Measurements from ENCODE around the gene AKT2.
A peak's percentile ranks its signal among the peaks of the same experiment; 100 is the strongest.
"Not testable (repeated sequence)": the region's sequence is repeated elsewhere in the genome, so short reads cannot be mapped to it uniquely, and the experiment has no call there.

The AKT2 gene

DNA sequence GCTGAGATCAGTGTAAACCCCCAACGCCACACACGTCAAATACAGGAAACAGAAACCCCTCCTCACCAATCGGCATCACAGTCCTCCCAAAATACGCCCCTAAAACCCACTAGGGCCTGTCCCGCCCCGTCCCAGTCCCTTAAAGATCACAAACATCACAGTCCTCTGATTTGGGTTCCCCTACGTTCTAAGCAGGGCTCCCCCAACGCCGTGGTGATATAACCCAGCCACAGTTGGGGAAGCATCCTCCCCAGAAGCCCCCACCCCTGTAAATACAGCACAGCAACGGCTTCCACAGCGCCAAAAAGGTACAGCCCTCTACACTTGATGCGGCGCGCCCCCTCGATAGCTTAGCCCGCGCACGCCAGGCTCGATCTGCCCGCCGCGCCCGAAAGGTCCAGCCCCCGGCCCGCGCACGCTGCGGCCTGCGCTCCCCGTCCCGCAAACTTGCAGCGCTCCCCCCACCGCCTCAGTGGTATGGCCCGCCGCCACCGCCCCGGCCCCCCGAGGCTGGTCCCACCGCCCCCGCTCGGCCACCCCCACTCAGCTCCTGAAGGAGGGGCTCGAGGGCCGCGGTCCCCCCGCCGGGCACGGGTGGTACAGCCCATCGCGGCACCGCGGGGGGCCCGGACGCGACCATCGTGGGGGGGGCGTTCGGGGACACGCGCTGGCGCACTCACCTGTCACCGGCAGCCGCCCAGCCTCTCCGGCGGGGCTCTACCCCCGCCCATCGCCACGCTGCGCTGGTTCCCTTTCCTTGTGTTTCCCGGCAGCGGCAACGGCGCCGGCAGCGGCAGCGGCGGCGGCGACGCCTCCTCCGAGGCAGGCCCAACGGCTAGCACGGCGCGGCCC is at the start of gene AKT2:
Gene AKT2, minus strand, starts transcription at position 845 of the 852 bp plus-strand sequence. CDS start 20,078 bp downstream, outside the sequence.
- DNase-seq, result peak in 1 of 2 donors; percentile 18

DNA sequence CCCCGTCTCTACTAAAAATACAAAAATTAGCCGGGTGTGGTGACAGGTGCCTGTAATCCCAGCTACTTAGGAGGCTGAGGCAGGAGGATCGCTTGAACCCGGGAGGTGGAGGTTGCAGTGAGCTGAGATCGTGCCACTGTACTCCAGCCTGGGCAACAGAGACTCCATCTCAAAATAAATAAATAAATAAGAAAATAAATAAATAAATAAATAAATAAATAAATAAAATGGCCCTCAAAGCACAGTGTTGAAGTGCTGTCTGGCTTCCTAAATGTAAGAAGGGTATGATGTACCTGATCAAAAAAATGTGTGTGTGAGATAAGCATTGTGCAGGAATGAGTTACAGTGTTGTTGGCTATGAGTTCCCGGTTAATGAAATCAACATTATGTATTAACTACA is 47.9 kb upstream of the AKT2 start:
- not testable (repeated sequence) for DNase-seq

DNA sequence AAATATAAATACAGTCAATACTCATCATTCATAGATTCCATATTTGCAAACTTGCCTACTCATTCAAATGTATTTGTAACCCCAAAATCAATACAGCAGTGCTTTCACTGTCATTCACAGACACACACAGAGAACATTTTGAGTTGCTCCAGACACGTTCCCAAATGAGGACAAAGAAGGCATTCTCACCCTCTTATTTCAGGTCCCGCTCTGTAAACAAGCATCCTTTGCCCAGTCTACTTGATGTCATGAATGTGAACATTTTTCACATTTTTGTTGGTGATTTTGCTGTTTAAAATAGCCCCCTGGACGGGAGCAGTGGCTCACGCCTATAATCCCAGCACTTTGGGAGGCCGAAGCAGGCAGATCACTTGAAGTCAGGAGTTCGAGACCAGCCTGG is 47.5 kb upstream of the AKT2 start:
- DNase-seq, result no peak

DNA sequence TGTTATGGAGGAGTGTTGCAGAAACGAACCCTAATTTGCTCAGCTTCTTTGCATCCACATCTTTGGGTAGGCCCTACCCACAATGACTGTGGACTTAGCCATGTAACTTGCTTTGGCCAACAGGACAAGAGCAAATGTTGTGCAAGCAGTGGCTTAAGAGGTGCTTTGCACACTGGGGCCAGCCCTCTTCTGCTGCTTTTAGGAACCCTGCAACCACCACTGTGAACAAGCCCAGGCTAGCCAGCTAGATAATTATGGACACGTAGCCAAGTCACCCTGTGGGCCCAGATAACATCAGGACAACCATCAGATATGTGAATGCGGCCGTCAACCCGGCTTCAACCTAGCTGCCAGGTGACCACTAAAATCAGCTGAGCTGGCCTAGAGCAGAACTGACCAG is 45.9 kb upstream of the AKT2 start:
- no peak for DNase-seq

DNA sequence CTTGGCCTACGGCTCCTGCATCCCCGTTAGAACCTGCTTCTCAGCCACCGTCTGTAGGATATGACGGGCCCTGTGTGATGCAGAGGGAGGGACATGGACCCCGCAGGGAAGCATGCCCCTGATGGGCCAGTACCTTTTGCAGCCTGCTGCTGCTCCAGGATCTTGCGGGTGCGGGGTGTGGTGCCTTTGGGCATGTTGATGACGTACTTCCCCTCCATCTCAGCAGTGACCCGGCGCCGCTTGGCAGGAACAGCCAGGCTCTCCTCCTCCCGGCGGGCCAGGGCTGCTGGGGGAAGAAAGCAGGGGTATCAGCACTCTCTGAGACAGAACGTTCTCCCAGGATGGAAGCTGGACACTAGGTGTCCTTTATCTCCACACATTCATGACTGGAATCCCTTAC is 41.1 kb upstream of the AKT2 start:
- DNase-seq, result no peak

DNA sequence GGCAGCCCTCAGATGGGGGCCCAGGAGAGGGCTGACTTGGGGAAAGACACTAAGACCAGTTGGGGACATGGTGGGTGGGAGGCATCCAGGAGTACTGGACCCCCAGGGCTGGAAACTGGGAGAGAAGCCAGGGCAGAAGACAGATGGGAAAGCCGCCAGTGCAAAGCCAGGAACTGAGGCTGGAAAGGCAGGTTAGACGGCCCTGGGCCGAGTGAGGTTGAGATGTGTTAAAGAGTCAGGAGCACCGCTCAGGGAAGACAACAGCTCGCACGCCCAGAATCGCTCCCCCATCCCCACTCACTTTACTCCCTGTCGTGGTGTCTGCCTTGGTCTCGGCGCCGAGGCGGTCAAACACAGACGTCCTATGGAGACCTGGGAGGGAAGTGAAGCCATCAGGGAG is 38.6 kb upstream of the AKT2 start:
- no peak for DNase-seq

DNA sequence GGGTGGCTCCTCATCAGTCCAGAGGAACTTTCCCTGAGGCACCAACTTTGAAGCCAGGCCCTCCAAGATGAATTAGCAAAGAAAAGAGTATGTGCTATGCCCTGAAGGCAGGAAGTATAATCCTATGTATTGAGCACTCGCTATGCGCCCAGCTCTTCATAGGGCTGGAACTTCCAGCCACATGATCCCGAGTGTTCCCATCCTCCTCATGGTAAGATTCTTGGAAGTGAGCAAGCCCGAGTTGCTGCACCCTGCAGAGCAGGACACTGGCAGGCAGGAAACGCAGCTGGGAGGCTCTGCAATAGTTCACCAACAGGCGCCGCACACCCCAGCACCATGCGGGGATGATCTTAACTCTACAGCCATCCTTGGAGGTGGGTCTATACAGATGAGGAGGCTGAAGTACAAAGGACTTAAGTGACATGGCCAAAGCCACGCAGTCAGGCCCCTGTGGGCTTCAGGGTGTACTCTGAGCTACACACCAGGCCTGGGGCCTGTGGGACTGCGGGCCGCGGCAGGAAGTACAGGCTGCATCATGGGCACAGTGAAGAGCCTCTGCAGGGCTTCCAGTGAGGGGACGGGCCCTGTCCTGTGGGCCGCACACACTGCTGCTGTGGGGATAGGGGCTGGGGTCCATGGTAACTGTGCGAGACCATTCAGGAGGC is 37.9 kb upstream of the AKT2 start:
- no peak for DNase-seq

DNA sequence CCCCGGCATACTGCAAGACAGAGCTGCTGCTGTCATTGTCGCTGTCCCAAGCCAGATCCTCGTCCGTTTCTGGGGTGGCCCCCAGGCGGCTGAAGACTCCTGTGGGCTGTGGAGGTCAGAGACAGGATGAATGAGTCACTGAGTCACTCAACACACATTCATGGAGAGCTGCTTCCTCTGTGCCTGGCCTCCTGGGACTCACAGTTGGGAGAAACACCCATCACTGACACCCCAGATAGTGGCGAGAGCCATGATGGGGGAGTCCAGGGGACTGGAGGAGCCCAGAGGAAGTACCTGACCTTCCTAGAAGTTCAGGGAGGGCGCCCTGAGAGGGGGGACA is 37.1 kb upstream of the AKT2 start:
- no peak for DNase-seq

DNA sequence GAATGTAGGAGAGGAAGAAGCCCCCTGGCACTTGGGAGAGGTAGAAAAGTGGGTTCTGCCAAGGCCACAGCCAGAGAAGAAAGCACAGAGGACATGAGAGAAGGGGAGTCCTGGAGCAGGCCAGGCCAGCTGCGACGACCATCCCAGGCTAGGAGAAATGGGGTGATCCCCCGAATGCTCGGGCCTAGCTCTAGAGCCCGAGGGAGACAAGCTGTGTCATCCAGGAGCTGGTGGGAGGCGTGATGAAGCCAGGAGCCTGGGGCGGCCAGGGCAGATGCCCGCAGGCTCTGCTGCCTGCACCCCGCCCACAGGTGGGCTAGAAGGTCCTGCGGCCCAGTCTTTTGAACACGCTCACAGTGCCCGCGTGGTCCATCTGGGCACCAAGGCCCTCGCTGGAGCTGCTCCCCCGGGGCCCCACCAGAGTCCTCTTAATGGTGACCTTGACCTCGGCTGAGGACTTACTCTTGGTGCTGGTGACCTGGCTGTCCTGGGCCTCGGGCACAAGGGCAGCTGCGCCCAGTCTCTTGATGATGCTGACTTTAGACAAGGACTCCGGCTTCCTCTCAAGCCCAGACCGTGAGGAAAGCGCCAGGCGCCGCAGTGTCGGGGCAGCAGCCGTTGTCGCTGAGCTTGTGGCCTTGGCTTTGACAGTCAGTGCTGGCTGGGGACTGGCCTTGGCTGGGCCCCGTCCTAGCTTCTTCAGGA is 36.6 kb upstream of the AKT2 start:
- DNase-seq, result no peak

DNA sequence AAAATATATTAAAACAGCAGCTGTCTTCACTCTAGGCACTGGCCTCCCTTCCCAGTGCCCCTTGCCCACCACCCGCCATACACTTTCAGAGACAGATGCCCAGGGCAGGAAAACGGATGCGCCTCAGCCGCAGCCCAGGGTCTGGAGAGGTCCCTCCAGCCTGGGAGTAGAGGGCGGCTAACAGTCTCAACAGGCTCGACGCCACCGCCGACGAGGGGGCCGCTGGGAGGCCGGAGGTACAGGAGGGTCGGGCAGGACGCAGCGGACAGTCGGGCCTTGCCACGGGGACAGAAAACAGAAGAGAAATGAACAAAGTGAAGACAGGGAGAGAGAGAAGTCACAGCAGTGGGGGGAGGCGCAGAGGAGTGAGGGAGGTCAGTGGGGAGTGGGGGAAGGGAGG is 35.9 kb upstream of the AKT2 start:
- DNase-seq, result no peak

DNA sequence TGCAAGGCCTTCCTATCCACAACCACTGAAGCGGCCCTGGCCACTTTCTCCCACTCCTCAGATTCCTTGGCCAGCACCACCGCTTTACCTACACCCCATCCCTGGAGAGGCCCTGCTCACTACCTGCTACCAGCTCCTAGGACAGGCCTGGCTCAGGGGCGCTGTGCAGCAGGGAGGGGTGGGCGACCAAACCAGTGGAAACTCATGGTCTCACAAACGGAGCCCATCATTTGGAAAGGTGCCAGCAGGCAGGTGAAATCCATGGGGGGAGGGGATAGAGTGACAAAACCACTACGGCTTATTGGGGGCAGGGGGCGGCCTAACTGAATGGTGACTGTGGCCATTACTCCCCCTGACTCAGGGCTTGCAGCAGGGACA is 35.4 kb upstream of the AKT2 start:
- no peak for DNase-seq

DNA sequence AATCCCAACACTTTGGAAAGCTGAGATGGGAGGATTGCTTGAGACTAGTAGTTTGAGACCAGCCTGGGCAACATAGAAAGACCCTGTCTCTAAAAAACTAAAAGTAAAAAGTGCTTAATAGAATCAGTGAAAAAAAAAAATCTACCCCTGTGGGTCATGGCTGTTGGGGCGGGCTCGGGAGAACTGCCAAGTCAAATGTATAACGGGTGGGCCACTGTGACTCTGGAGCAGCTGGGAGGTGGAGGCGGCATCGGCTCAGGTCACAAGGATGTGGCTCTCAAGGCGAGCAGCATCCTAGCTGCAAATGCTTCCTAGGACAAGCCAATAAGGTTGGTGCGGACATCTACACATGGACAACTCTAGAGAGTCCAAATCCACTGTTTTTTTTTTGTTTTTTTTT is 32.2 kb upstream of the AKT2 start:
- no peak for DNase-seq

DNA sequence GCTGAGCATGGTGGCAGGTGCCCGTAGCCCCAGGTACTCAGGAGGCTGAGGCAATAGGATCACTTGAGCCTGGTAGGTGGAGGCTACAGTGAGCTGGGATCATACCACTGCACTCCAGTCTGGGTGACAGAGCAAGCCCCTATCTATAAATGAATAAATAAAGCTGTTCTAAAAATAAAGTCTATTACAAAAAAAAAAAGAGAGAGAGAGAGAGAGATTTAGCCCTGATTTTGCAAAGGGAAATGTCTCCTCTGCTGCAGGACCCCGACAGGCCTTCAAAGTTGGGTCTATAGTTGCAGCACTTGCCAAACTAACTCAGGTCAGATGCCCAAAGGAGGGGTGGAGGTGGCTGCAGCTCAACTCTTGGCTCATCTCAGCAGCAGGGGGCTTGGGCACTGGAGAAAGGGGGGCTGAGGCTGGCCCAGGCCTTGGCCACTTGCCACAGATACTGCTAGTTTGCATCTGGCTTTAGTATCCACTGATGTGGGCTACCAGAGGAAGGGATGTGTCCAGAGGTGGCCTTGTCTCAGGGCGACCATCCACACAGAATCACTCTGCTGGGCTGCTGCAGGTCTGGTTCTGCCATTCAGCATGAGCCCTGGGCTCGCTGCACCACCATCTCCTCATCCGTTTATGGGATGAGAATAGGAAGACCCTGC is 30.8 kb upstream of the AKT2 start:
- DNase-seq, result no peak

DNA sequence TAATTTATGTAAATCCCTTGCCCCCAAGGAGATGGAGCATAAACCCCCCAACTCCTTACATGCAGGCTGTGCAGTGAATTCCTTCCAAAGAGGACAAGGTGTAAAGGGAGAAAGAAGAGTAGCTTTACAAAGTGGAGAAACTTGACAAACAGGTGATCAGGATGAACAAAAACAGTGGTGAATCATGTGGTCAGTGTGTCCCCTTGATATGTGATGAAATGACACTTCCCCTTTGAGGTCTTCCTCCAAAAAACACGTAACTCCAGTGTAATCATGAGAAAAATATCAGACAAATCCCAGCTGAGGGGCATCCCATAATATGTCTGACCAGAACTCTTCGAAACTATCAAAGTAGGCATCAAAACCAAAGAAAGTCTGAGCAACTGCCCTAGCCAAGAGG is 29.5 kb upstream of the AKT2 start:
- peak; percentile 11 to 46 for DNase-seq

DNA sequence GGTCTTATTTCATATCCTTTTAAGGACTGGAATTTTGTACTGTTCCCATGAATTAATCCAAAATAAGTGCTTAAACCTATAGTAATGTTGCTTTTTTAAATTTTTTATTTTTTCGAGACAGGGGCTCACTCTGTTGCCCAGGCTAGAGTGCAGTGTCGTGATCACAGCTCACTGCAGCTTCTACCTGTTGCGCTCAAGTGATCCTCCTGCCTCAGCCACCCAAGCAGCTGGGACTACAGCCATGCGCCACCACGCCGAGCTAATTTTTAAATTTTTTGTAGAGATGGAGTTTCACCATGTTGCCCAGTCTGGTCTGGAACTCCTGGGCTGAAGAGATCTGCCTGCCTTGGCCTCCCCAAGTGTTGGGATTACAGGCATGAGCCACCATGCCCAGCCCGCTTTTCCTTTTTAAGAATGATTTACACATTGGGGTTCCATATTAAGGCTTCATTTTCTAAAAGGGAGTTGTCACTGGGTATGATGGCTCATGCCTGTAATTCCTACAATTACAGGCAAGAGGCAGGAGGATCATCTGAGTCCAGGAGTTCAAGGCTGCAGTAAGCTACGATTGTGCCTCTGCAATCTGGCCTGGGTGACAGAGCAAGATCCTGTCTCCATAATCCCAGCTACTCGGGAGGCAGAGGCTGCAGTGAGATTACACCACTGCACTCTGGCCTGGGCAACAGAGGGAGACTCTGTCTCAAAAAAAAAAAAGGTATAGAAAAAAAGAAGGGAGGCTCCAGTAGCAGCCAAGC is 28.3 kb upstream of the AKT2 start:
- DNase-seq, result no peak

DNA sequence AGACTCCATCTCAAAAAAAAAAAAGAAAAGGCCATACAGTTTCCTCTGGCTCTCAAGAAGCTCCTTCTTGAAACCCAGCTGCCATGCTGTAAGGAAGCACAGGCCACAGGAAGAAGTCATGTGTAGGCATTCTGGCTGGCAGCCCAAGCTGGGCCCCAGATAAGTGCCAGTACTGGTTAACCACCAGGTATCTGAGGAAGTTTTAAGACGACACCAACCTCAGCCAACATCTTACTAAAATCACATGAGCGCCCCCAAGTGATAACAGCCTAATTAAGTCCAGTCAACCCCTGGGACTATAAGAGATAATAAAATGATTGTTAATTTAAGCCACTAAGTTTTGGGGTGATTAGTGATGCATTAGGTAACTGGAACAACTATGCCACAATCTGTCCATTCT is 27.4 kb upstream of the AKT2 start:
- DNase-seq, result no peak

DNA sequence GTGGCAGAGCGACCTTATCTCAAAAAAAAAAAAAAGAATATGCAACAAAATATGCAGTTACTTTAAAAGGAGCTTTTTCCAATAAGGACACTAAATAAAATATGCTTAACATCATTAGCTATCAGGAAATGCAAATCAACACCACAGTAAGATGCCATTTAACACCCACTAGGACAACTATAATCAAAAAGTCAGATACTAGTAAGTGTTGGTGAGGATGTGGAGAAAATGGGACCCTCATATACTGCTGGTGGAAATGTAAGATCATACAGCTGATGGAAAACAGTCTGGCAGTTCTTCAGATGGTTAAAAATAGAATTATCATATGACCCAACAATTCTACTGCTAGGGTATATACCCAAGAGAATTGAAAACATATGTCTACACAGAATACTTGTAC is 24.5 kb upstream of the AKT2 start:
- DNase-seq, result no peak

DNA sequence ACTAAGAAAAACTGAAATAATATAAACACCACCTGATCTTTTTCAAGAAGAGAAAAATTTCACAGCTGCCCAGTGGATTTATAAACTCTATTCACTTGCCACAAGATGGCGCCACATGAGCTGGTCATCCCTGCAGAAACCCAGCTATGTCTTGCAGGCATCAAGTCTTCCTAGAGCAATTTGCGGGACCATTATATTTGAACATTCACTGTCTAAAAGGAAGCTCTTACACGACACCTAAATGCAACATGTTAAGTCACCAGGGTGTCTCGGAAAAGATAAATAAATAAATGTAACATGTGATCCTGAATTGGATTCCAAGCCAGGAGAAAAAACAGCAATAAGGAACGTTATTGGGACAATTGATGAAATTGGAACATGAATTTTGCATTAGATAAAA is 20.3 kb upstream of the AKT2 start:
- DNase-seq, result peak; percentile 74 to 86

DNA sequence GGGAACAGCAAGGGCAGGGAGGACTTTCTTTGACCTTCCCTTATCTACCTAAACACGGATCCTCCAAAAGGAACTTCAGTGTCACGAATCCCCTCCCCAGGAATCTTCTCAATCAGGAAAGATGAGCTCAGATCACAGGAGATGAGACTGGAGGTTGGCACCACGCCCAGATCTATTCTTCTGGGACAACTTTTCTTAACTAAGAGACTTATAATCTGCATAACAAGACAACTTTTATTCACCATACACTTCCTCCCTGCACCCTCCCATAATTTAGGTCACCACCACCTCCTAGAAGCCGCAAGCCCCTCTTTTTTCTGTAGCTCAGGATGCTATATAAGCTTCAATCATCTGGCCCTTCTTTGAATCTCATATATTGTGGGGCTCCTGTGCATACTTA is 19.2 kb upstream of the AKT2 start:
- DNase-seq, result no peak

DNA sequence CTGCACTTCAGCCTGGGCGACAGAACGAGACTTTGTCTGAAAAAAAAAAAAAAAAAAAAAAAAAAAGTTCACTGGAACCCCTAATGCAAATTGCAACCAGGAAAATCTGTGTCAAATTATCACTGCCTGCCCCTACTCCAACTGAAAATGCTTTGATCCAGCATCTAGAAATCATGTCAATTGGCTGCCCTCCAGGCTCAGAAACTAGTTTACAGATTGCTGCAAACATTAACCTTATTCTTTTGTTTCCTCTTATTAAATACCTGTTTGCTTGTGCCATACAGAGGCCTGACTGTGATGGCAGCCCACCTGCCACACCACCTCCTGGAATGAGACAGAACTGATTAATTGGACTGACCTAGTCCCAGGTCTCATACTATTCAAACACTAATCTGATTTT is 18.6 kb upstream of the AKT2 start:
- DNase-seq, result no peak

DNA sequence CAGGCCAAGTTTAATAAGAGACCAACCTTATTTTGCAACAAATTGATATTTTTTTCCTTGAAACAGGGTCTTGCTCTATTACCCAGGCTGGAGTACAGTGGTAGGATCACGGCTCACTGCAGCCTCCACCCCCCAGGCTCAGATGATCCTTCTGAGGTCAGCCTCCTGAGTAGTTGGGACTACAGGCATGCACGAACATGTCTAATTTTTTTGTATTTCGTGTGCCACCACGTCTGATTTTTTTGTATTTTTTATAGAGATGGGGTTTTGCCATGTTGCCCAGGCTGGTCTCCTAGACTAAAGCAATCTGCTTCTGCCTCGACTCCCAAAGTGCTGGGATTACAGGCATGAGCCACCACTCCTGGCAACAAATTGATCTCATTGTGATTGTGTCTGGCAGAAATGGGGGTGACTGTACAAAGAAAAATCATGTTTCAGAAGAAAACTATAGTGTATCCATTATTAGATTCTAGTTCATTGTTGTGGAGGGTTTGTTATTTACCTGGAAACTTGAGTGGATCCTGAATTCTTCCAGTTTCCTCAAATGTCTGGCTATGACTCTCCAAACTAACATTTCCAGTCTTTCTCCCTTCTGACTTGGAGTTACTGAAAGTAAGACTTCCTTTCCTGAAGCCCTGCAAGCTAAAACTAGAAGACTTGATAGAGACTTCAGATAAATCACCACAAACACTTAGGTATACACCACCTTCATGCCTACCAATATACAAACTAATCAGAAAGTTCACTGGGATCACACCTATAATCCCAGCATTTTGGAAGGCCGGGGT is 17.3 kb upstream of the AKT2 start:
- DNase-seq, result no peak

DNA sequence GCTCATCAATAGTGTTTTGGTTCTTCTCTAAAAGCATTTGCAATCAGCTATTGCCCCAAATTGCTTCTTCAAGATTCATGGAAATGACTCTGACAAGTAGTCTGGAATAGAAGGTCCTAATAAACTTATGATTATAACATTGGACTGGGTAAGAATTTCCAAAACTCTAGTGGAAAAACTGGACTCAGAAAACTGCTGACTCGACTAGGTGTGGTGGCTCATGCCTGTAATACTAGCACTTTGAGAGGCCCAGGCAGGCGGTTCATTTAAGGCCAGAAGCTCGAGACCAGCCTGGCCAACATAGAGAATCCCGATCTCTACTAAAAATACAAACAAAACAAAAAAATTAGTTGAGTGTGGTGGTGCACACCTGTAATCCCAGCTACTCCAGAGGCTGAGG is 15.5 kb upstream of the AKT2 start:
- DNase-seq, result no peak

Data from inflammatory macrophage treated with lipopolysaccharide for 1 hour (primary cell).